Epithelial cell of umbilical artery (primary cell): Measurements from ENCODE around the gene FCGR3B. TPM values are rescaled to one million over a fixed set of nuclear protein-coding genes. Genes with fewer than 3 reads are reported as not detected.

Experiments
- total RNA-seq: library from RNA; depleted of rRNA; stranded (reverse); fragments of >200 nt; gene quantifications from 2 replicates; pipeline ENCODE4 v1.2.3, GENCODE V29; 2014

Gene FCGR3B
- total RNA-seq = not detected in 2 replicates

GRCh38 chr1:161631076-161631475, at the start of gene FCGR3B:
TSS of gene FCGR3B (minus strand) at chr1:161631176. CDS start at chr1:161631094, 82 bp downstream.

GRCh38 chr1:161662684-161663339, 31.8 kb upstream of the FCGR3B start, which contains the start of gene FCGR2B:
TSS of gene FCGR2B (plus strand) at chr1:161663143. CDS start at chr1:161663242, 99 bp downstream.

Other genes starting within 250 kb of the FCGR3B start
- not detected in 2 replicates for gene FCGR2A, start 125.7 kb downstream of the FCGR3B start, total RNA-seq
- 0.30 and 0.32 TPM in 2 replicates for gene HSPA6, start 106.6 kb downstream of the FCGR3B start, total RNA-seq
- not detected in 2 replicates for gene FCGR3A, start 81.4 kb downstream of the FCGR3B start, total RNA-seq
- under 0.01 TPM in 1 of 2 replicates, not detected in the other for gene FCGR2B, start 32.0 kb upstream of the FCGR3B start, total RNA-seq
- not detected in 2 replicates for gene FCRLA, start 76.1 kb upstream of the FCGR3B start, total RNA-seq
- 1.4 and 1.9 TPM in 2 replicates for gene FCRLB, start 90.4 kb upstream of the FCGR3B start, total RNA-seq
- gene DUSP12, start 118.6 kb upstream of the FCGR3B start, total RNA-seq = 34.8 and 36.2 TPM in 2 replicates
- 41.3 and 41.5 TPM in 2 replicates for gene ATF6, start 135.1 kb upstream of the FCGR3B start, total RNA-seq